GM12891 (cell line): ENCODE data around the gene WIPF2.

Experiments used
- POLR2A ChIP-seq: IDR thresholded peaks from 2 replicates; pipeline ENCODE4 v1.6.1; 2011; ENCODE audit warnings: low read depth, low read length, control low read depth
- POLR2AphosphoS5 ChIP-seq: IDR thresholded peaks from 2 replicates; pipeline ENCODE4 v1.6.1; 2011; ENCODE audit warnings: low read depth, low read length, control low read depth
- POU2F2 ChIP-seq: IDR thresholded peaks from 2 replicates; pipeline ENCODE4 v1.6.1; 2011; ENCODE audit warnings: low read depth, mild to moderate bottlenecking, control low read depth, low read length, moderate library complexity
- SPI1 ChIP-seq: IDR thresholded peaks from 2 replicates; pipeline ENCODE4 v1.6.1; 2011; ENCODE audit warnings: low read depth, low read length, control low read depth
- TAF1 ChIP-seq: IDR thresholded peaks from 2 replicates; pipeline ENCODE4 v1.6.1; 2011; ENCODE audit warnings: low read depth, low read length, control low read depth

DNA sequence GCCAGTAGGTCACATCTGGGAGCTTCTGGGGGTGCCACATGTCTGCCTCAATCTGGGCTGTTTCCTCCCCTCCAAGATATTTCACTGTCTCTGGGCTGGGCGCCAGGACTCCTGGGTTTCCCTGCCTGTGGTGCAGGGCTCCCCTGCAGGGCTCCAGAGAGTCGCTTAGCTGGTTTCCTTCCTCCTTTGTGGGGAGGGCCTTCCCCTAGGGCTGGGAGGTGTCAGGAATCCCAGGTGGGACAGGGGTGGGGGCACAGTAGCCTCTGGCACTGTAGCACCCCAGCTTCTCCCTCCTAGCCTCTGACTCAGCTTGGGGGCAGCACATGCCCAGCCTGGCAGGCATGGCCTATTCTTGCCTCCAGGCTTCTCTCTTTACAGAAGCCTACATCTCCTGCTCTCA is 92.5 kb downstream of the WIPF2 start:
- TF ChIP-seq POLR2A (no peak), TAF1 (no peak), POLR2AphosphoS5 (no peak), SPI1 (no peak), POU2F2 (no peak)
